H9 (cell line): ENCODE measurements around the gene C16orf95. TPM values are rescaled to one million over a fixed set of nuclear protein-coding genes. Genes with fewer than 3 reads are reported as not detected.

Experiments used
- DNase-seq: peaks from one replicate; pipeline ENCODE4 v3.0.0-alpha.2; 2017
- H2AFZ ChIP-seq: one replicate; pipeline ENCODE4 v1.6.1; 2013; ENCODE audit warnings: mild to moderate bottlenecking, low read length, control low read depth, moderate library complexity
- H2AK5ac ChIP-seq: 2 replicates; pipeline ENCODE4 v1.6.1; 2013; ENCODE audit warnings: low read length, control low read depth, mixed read lengths; ENCODE audit not compliant: insufficient read length
- H2BK120ac ChIP-seq: one replicate; pipeline ENCODE4 v1.6.1; 2013; ENCODE audit warnings: low read depth, mild to moderate bottlenecking, low read length, control low read depth, inconsistent platforms; ENCODE audit not compliant: poor library complexity, severe bottlenecking
- H2BK12ac ChIP-seq: 2 replicates; pipeline ENCODE4 v1.6.1; 2013; ENCODE audit warnings: low read length, control low read depth, mixed read lengths, low read depth; ENCODE audit not compliant: insufficient read length
- H2BK15ac ChIP-seq: 2 replicates; pipeline ENCODE4 v1.6.1; 2013; ENCODE audit warnings: low read depth, low read length, control low read depth
- H2BK20ac ChIP-seq: one replicate; pipeline ENCODE4 v1.6.1; 2013; ENCODE audit warnings: low read depth, mild to moderate bottlenecking, low read length, control low read depth, inconsistent platforms; ENCODE audit not compliant: poor library complexity, severe bottlenecking
- H2BK5ac ChIP-seq: 2 replicates; pipeline ENCODE4 v1.6.1; 2013; ENCODE audit warnings: low read length, control low read depth, mixed read lengths; ENCODE audit not compliant: insufficient read length
- H3K14ac ChIP-seq: 2 replicates; pipeline ENCODE4 v1.6.1; 2013; ENCODE audit warnings: low read length, control low read depth; ENCODE audit not compliant: insufficient read depth
- H3K18ac ChIP-seq: 2 replicates; pipeline ENCODE4 v1.6.1; 2013; ENCODE audit warnings: low read depth, mild to moderate bottlenecking, mixed read lengths, low read length, control low read depth; ENCODE audit not compliant: insufficient read length
- H3K23ac ChIP-seq: 2 replicates; pipeline ENCODE4 v1.6.1; 2013; ENCODE audit warnings: low read length, control low read depth, mixed read lengths, low read depth; ENCODE audit not compliant: insufficient read length
- H3K23me2 ChIP-seq: 2 replicates; pipeline ENCODE4 v1.6.1; 2013; ENCODE audit warnings: low read depth, mild to moderate bottlenecking, mixed read lengths, low read length, control low read depth; ENCODE audit not compliant: insufficient read length, poor library complexity, severe bottlenecking
- H3K27ac ChIP-seq: 2 replicates; pipeline ENCODE4 v1.5.1; 2013; ENCODE audit warnings: low read length, control low read depth, mixed read lengths, low read depth; ENCODE audit not compliant: insufficient read length
- H3K27me3 ChIP-seq: 2 replicates; pipeline ENCODE4 v1.6.1; 2013; ENCODE audit warnings: low read length, control low read depth, inconsistent platforms; ENCODE audit not compliant: insufficient read depth
- H3K4ac ChIP-seq: 2 replicates; pipeline ENCODE4 v1.6.1; 2013; ENCODE audit warnings: low read depth, mild to moderate bottlenecking, control low read depth, inconsistent platforms, low read length, moderate library complexity
- H3K4me1 ChIP-seq: 2 replicates; pipeline ENCODE4 v1.6.1; 2013; ENCODE audit warnings: low read length, control low read depth, inconsistent platforms; ENCODE audit not compliant: insufficient read depth
- H3K4me2 ChIP-seq: 2 replicates; pipeline ENCODE4 v1.6.1; 2013; ENCODE audit warnings: low read length, control low read depth, mixed read lengths; ENCODE audit not compliant: insufficient read length, insufficient read depth
- H3K56ac ChIP-seq: 2 replicates; pipeline ENCODE4 v1.6.1; 2013; ENCODE audit warnings: low read depth, mild to moderate bottlenecking, mixed read lengths, low read length, control low read depth; ENCODE audit not compliant: insufficient read length
- H3K79me1 ChIP-seq: 2 replicates; pipeline ENCODE4 v1.6.1; 2013; ENCODE audit warnings: low read depth, mild to moderate bottlenecking, moderate library complexity, low read length, control low read depth, inconsistent platforms; ENCODE audit not compliant: insufficient read depth, poor library complexity, severe bottlenecking
- H3K79me2 ChIP-seq: 2 replicates; pipeline ENCODE4 v1.6.1; 2013; ENCODE audit warnings: low read length, control low read depth, inconsistent platforms; ENCODE audit not compliant: insufficient read depth
- H3K9ac ChIP-seq: 2 replicates; pipeline ENCODE4 v1.6.1; 2013; ENCODE audit warnings: low read length, control low read depth, mixed read lengths; ENCODE audit not compliant: insufficient read length; ENCODE audit errors: extremely low read depth
- H3K9me3 ChIP-seq: one replicate; pipeline ENCODE4 v1.6.1; 2013; ENCODE audit warnings: low read depth, low read length, inconsistent platforms; ENCODE audit not compliant: control insufficient read depth
- H3T11ph ChIP-seq: one replicate; pipeline ENCODE4 v1.6.1; 2013; ENCODE audit warnings: mild to moderate bottlenecking, low read length, control low read depth, inconsistent platforms
- H4K20me1 ChIP-seq: one replicate; pipeline ENCODE4 v1.6.1; 2013; ENCODE audit not compliant: control insufficient read depth, insufficient read length, insufficient read depth
- H4K5ac ChIP-seq: 2 replicates; pipeline ENCODE4 v1.6.1; 2013; ENCODE audit warnings: low read depth, mild to moderate bottlenecking, mixed read lengths, low read length, control low read depth; ENCODE audit not compliant: insufficient read length
- H4K8ac ChIP-seq: replicated peaks from 2 replicates; pipeline ENCODE4 v1.6.1; 2013; ENCODE audit warnings: low read length, control low read depth, mixed read lengths, low read depth; ENCODE audit not compliant: insufficient read length
- H4K91ac ChIP-seq: 2 replicates; pipeline ENCODE4 v1.6.1; 2013; ENCODE audit warnings: low read depth, mild to moderate bottlenecking, moderate library complexity, mixed read lengths, low read length, control low read depth; ENCODE audit not compliant: insufficient read length
- H3K27ac Mint-ChIP-seq, 3 experiments: 2 replicates in 2 of 3; 3 replicates in 1 of 3; pipeline ENCODE4 v1.8.0; 2020 to 2021; ENCODE audit warnings: mixed read lengths in 3 of 3, mild to moderate bottlenecking in 1 of 3, moderate library complexity in 1 of 3
- H3K27me3 Mint-ChIP-seq: 2 replicates; pipeline ENCODE4 v1.8.0; 2021; ENCODE audit warnings: low read depth, mild to moderate bottlenecking, moderate library complexity, mixed read lengths
- H3K36me3 Mint-ChIP-seq, 3 experiments: 2 replicates in 2 of 3; 3 replicates in 1 of 3; pipeline ENCODE4 v1.8.0; 2020 to 2021; ENCODE audit warnings: low read depth in 3 of 3, mixed read lengths in 3 of 3; ENCODE audit not compliant: insufficient read depth in 1 of 3
- H3K4me1 Mint-ChIP-seq, 2 experiments: 2 replicates each; pipeline ENCODE4 v1.8.0; 2020; ENCODE audit warnings: mixed read lengths in 2 of 2
- H3K4me3 Mint-ChIP-seq, 2 experiments: 2 replicates in 1 of 2; 3 replicates in 1 of 2; pipeline ENCODE4 v1.8.0; 2020 to 2021; ENCODE audit warnings: mild to moderate bottlenecking in 2 of 2, mixed read lengths in 2 of 2, moderate library complexity in 1 of 2
- H3K9me3 Mint-ChIP-seq, 2 experiments: 2 replicates in 1 of 2; 3 replicates in 1 of 2; pipeline ENCODE4 v1.8.0; 2020; ENCODE audit warnings: mild to moderate bottlenecking in 2 of 2, mixed read lengths in 2 of 2, moderate library complexity in 1 of 2
- WGBS: extraction: QIAGEN DNeasy Blood & Tissue Kit; methylation state at CpG from one replicate; pipeline ENCODE4 v1.1.7; 2013; ENCODE audit warnings: missing lambda C conversion rate, low lambda C conversion rate, mixed read lengths; ENCODE audit not compliant: insufficient read length; ENCODE audit errors: extremely low coverage; 5-methylcytosine and 5-hydroxymethylcytosine counted together
- total RNA-seq: library from RNA; stranded (reverse); gene quantifications from 2 replicates; pipeline ENCODE4 v1.2.1, GENCODE V29; 2021
- TF ChIP-seq, protein P1 (sequence below): fragments of 200-600 bp; sonication (generic); conservative IDR thresholded peaks from 3 replicates; pipeline ENCODE4 v1.8.0; 2021; ENCODE audit warnings: antibody characterized with exemption, mild to moderate bottlenecking

The C16orf95 gene
- total RNA-seq, 1 experiment from 2014 or later, result 5.6 TPM

DNA sequence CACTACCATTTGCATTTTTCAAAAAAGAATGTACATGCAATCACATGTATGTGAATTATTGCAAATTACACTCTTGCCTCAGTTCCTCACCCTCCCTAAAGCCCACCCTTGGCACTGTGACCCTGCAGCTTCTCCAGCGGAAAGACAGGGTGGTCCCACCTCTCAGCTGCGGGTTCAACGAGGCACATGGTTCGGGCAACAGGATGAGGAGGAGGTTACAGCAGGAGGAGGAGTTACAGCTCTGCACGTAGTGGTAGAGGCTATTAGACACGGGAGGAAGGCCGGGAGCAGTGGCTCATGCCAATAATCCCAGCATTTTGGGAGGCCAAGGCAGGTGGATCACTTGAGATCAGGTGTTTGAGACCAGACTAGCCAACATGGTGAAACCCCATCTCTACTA is 5.2 kb downstream of the C16orf95 start:
- Mint-ChIP-seq H3K27ac (0 out of 7 replicates have a peak overlapping the region, but pooled peaks of 1 of the 3 experiments have one; percentile 45), H3K36me3 (peaks cover 3 to 7% (median 4%) of the 10 kb centered on the region in 3 experiments; a peak in 4 of 7 replicates), H3K9me3 (peaks cover 5 to 7% of the 10 kb centered on the region in 2 experiments; a peak in 4 of 5 replicates), H3K4me1 (0 out of 4 replicates have a peak, but pooled peaks cover 0 to under 1% of the 10 kb centered on the region in 2 experiments), H3K27me3 (no peaks in the 10 kb centered on the region; the same call in 1 of the 2 replicates), H3K4me3 (no peak overlapping the region)
- Histone ChIP-seq H3T11ph (no peak overlapping the region), H3K4me1 (no peaks in the 10 kb centered on the region), H2BK5ac (no peak overlapping the region), H2BK12ac (no peak overlapping the region), H3K56ac (no peak overlapping the region), H3K9ac (no peak overlapping the region), H4K8ac (no peak overlapping the region), H3K79me1 (no peaks in the 10 kb centered on the region), H2AFZ (no peak overlapping the region), H4K20me1 (no peaks in the 10 kb centered on the region), H3K4me2 (no peak overlapping the region), H3K9me3 (no peaks in the 10 kb centered on the region), H3K27ac (no peak overlapping the region), H3K4ac (no peak overlapping the region), H3K79me2 (no peaks in the 10 kb centered on the region), H4K91ac (no peak overlapping the region), H2BK20ac (no peak overlapping the region), H2AK5ac (no peak overlapping the region), H3K14ac (no peak overlapping the region), H2BK15ac (no peak overlapping the region), H4K5ac (no peak overlapping the region), H3K23ac (no peak overlapping the region), H3K27me3 (no peaks in the 10 kb centered on the region), H3K18ac (no peak overlapping the region), H2BK120ac (no peak overlapping the region), H3K23me2 (peaks cover 2% of the 10 kb centered on the region)
- no CpG with 5 or more reads among the region's 7 CpGs for WGBS
- TF ChIP-seq, protein P1, sequence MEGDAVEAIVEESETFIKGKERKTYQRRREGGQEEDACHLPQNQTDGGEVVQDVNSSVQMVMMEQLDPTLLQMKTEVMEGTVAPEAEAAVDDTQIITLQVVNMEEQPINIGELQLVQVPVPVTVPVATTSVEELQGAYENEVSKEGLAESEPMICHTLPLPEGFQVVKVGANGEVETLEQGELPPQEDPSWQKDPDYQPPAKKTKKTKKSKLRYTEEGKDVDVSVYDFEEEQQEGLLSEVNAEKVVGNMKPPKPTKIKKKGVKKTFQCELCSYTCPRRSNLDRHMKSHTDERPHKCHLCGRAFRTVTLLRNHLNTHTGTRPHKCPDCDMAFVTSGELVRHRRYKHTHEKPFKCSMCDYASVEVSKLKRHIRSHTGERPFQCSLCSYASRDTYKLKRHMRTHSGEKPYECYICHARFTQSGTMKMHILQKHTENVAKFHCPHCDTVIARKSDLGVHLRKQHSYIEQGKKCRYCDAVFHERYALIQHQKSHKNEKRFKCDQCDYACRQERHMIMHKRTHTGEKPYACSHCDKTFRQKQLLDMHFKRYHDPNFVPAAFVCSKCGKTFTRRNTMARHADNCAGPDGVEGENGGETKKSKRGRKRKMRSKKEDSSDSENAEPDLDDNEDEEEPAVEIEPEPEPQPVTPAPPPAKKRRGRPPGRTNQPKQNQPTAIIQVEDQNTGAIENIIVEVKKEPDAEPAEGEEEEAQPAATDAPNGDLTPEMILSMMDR, result no peak
- no peak for DNase-seq
